HepG2 (cell line): Measurements from ENCODE around the gene LTC4S. TPM values are rescaled to one million over a fixed set of nuclear protein-coding genes. Genes with fewer than 3 reads are reported as not detected.

Experiments used
- CCDC6 ChIP-seq: sonication (generic); formaldehyde crosslinking; IDR thresholded peaks from 2 replicates; pipeline ENCODE4 v1.8.1; 2022; ENCODE audit warnings: mild to moderate bottlenecking, missing genetic modification reagents, moderate library complexity
- CERS6 ChIP-seq: sonication (generic); formaldehyde crosslinking; IDR thresholded peaks from 2 replicates; pipeline ENCODE4 v1.5.0; 2020; ENCODE audit warnings: missing genetic modification reagents
- CSRNP2 ChIP-seq: sonication (generic); formaldehyde crosslinking; conservative IDR thresholded peaks from 2 replicates; pipeline ENCODE4 v1.8.0; 2022; ENCODE audit warnings: low read depth, missing genetic modification reagents
- DZIP1 ChIP-seq: sonication (generic); formaldehyde crosslinking; IDR thresholded peaks from 2 replicates; pipeline ENCODE4 v1.5.0; 2020; ENCODE audit warnings: mild to moderate bottlenecking, missing genetic modification reagents
- FOXM1 ChIP-seq: sonication (generic); formaldehyde crosslinking; IDR thresholded peaks from 2 replicates; pipeline ENCODE4 v1.5.0; 2020; ENCODE audit warnings: missing genetic modification reagents
- MED13 ChIP-seq: sonication (generic); formaldehyde crosslinking; IDR thresholded peaks from 2 replicates; pipeline ENCODE4 v1.5.0; 2020; ENCODE audit warnings: missing genetic modification reagents
- NFE2L2 ChIP-seq: fragments of 150-350 bp; IDR thresholded peaks from 2 replicates; pipeline ENCODE4 v1.6.1; 2014; ENCODE audit warnings: low read length
- PHB2 ChIP-seq: fragments of 450-650 bp; IDR thresholded peaks from 2 replicates; pipeline ENCODE4 v1.6.1; 2018; ENCODE audit not compliant: partially characterized antibody
- TRIM24 ChIP-seq: sonication (generic); formaldehyde crosslinking; IDR thresholded peaks from 2 replicates; pipeline ENCODE4 v1.8.0; 2022; ENCODE audit warnings: mild to moderate bottlenecking, missing genetic modification reagents
- ZNF224 ChIP-seq: sonication (generic); formaldehyde crosslinking; IDR thresholded peaks from 2 replicates; pipeline ENCODE4 v1.5.0; 2020; ENCODE audit warnings: mild to moderate bottlenecking, missing genetic modification reagents
- ZNF460 ChIP-seq: sonication (generic); formaldehyde crosslinking; IDR thresholded peaks from 2 replicates; pipeline ENCODE4 v1.5.1; 2020; ENCODE audit warnings: missing genetic modification reagents, mild to moderate bottlenecking, borderline replicate concordance
- ZNF577 ChIP-seq: sonication (generic); formaldehyde crosslinking; IDR thresholded peaks from 2 replicates; pipeline ENCODE4 v1.4.0; 2020; ENCODE audit warnings: mild to moderate bottlenecking, low read depth, missing genetic modification reagents, borderline replicate concordance
- ZNF7 ChIP-seq: IDR thresholded peaks from 2 replicates; pipeline ENCODE4 v1.6.1; 2016; ENCODE audit warnings: missing biosample characterization, missing genetic modification reagents
- ZSCAN30 ChIP-seq: sonication (generic); formaldehyde crosslinking; IDR thresholded peaks from 2 replicates; pipeline ENCODE4 v1.5.0; 2020; ENCODE audit warnings: mild to moderate bottlenecking, missing genetic modification reagents
- ZSCAN31 ChIP-seq: sonication (generic); formaldehyde crosslinking; IDR thresholded peaks from 2 replicates; pipeline ENCODE4 v1.5.0; 2020; ENCODE audit warnings: low read depth, mild to moderate bottlenecking, missing genetic modification reagents
- ZUFSP ChIP-seq: sonication (generic); formaldehyde crosslinking; IDR thresholded peaks from 2 replicates; pipeline ENCODE4 v1.9.0; 2021; ENCODE audit warnings: missing genetic modification reagents, mild to moderate bottlenecking, borderline replicate concordance
- polyA plus RNA-seq, 8 experiments: library from polyadenylated mRNA; depleted of rRNA in 3 of 8; stranded (reverse) in 7 of 8; unstranded in 1 of 8; fragments of >200 nt; fragmentation: Illumina TruSeq in 4 of 8; extraction: Trizol in 4 of 8; gene quantifications; 2 replicates each; pipeline versions ENCODE4 v1.2.1 to v1.2.3, GENCODE V29; 2011 to 2016; ENCODE audit warnings: low read depth in 4 of 8, missing spikeins in 1 of 8, mixed read lengths in 1 of 8; ENCODE audit not compliant: insufficient read depth in 1 of 8
- total RNA-seq, 5 experiments: library from RNA; depleted of rRNA; stranded (reverse); fragments of >200 nt; fragmentation: Illumina TruSeq; extraction: Trizol; gene quantifications; 2 replicates each; pipeline ENCODE4 v1.2.3, GENCODE V29; 2016; ENCODE audit warnings: low read depth in 1 of 5
- TF ChIP-seq, protein P1 (sequence below), 2 experiments: sonication (generic) in 1 of 2; formaldehyde crosslinking in 1 of 2; IDR thresholded peaks; 2 replicates each; pipeline versions ENCODE4 v1.4.0 to v1.6.1; 2018 to 2020; ENCODE audit warnings: missing genetic modification reagents in 2 of 2, borderline replicate concordance in 1 of 2, low read depth in 1 of 2, mild to moderate bottlenecking in 1 of 2, missing biosample characterization in 1 of 2
- TF ChIP-seq, protein P2 (sequence below): sonication (generic); formaldehyde crosslinking; IDR thresholded peaks from 2 replicates; pipeline ENCODE4 v1.5.1; 2020; ENCODE audit warnings: missing genetic modification reagents, mild to moderate bottlenecking, borderline replicate concordance

The LTC4S gene
- total and polyA plus RNA-seq, 2 of the 13 experiments (the other 11 are each of a cell fraction or from before 2014, with no cell fraction given), result 0.35 TPM; not detected in 1

- TF ChIP-seq CSRNP2 (CRISPR knock-in tag) (no peak), ZNF577 (CRISPR knock-in tag) (no peak), PHB2 (no peak), ZUFSP (no peak), ZSCAN30 (no peak), ZNF224 (CRISPR knock-in tag) (no peak), CERS6 (CRISPR knock-in tag) (no peak), ZNF460 (CRISPR knock-in tag) (no peak), TRIM24 (no peak), ZNF7 (CRISPR knock-in tag) (no peak), CCDC6 (CRISPR knock-in tag) (no peak), ZSCAN31 (CRISPR knock-in tag) (0 out of 2 replicates have a peak, but pooled peaks have one; percentile 28), FOXM1 (CRISPR knock-in tag) (no peak), MED13 (CRISPR knock-in tag) (no peak), DZIP1 (no peak), NFE2L2 (no peak)
- TF ChIP-seq, protein P1, sequence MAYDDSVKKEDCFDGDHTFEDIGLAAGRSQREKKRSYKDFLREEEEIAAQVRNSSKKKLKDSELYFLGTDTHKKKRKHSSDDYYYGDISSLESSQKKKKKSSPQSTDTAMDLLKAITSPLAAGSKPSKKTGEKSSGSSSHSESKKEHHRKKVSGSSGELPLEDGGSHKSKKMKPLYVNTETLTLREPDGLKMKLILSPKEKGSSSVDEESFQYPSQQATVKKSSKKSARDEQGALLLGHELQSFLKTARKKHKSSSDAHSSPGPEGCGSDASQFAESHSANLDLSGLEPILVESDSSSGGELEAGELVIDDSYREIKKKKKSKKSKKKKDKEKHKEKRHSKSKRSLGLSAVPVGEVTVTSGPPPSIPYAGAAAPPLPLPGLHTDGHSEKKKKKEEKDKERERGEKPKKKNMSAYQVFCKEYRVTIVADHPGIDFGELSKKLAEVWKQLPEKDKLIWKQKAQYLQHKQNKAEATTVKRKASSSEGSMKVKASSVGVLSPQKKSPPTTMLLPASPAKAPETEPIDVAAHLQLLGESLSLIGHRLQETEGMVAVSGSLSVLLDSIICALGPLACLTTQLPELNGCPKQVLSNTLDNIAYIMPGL (CRISPR knock-in tag; IDR thresholded peaks at IDR 0.05; ENCODE audit: borderline replicate concordance in 1 of 2, low read depth in 1 of 2), result peak in 1 of 2 experiments; percentile 24; a peak in 1 of 4 replicates
- TF ChIP-seq, protein P2, sequence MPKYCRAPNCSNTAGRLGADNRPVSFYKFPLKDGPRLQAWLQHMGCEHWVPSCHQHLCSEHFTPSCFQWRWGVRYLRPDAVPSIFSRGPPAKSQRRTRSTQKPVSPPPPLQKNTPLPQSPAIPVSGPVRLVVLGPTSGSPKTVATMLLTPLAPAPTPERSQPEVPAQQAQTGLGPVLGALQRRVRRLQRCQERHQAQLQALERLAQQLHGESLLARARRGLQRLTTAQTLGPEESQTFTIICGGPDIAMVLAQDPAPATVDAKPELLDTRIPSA, result no peak
Observed at GRCh38 chr5:179755022-179755421, 38.8 kb upstream of the LTC4S start (continued).
